Calu3 (cell line): ENCODE measurements around the gene RELT. TPM values are rescaled to one million over a fixed set of nuclear protein-coding genes. Genes with fewer than 3 reads are reported as not detected.

Experiments
- total RNA-seq: library from RNA; stranded (reverse); gene quantifications from 2 replicates; pipeline ENCODE4 v1.2.3, GENCODE V29; 2022

The RELT gene
- total RNA-seq, 1 experiment from 2014 or later, result 11.8 TPM

Other genes with a start within 250 kb of the RELT start
- gene FCHSD2, start 234.1 kb upstream of the RELT start, total RNA-seq, result 16.2 and 16.4 TPM in 2 replicates
- gene P2RY2, start 158.1 kb upstream of the RELT start, total RNA-seq, result 1.6 and 2.3 TPM in 2 replicates
- 0.42 TPM in 1 of 2 replicates, not detected in the other for gene P2RY6, start 104.1 kb upstream of the RELT start, total RNA-seq
- gene ARHGEF17, start 68.1 kb upstream of the RELT start, total RNA-seq, result 22.0 and 22.3 TPM in 2 replicates
- 30.4 and 30.8 TPM in 2 replicates for gene FAM168A, start 221.7 kb downstream of the RELT start, total RNA-seq